GM23248 (cell line): ENCODE measurements around the gene WWOX.

Source experiments
- EZH2 ChIP-seq: fragments of 200-600 bp; sonication (generic); IDR thresholded peaks from 2 replicates; pipeline ENCODE4 v1.6.1; 2018; ENCODE audit warnings: antibody characterized with exemption, mild to moderate bottlenecking; ENCODE audit not compliant: insufficient read depth, poor library complexity, severe bottlenecking
- EZH2phosphoT487 ChIP-seq: fragments of 200-600 bp; sonication (generic); IDR thresholded peaks from 2 replicates; pipeline ENCODE4 v1.6.1; 2018; ENCODE audit warnings: antibody characterized with exemption, moderate library complexity, mild to moderate bottlenecking, low read depth; ENCODE audit not compliant: insufficient read depth

GRCh38 chr16:78862022-78862421 is 762.6 kb downstream of the WWOX start:
- TF ChIP-seq EZH2: no peak
- no peak for TF ChIP-seq EZH2phosphoT487
